ENCODE data around the gene CCDC88C.
A peak's percentile ranks its signal among the peaks of the same experiment; 100 is the strongest.
"Not testable (repeated sequence)": the region's sequence is repeated elsewhere in the genome, so short reads cannot be mapped to it uniquely, and the experiment has no call there.

The CCDC88C gene

GRCh38 chr14:91250912-91251311 is 166.7 kb downstream of the CCDC88C start:
- Histone ChIP-seq H3K4me3 (ENCODE audit: low read length in 2 of 2) (no peak overlapping the region), H3K27ac (ENCODE audit: low read depth in 2 of 2, low read length in 2 of 2) (peak overlapping the region in 1 of 2 donors; percentile 52), H3K27me3 (ENCODE audit: control insufficient read depth in 2 of 2, insufficient read depth in 2 of 2, low read length in 2 of 2) (peaks cover 0 to 3% of the 10 kb centered on the region in 2 donors), H3K36me3 (ENCODE audit: control insufficient read depth in 2 of 2, insufficient read depth in 2 of 2, low read length in 2 of 2) (no peaks in the 10 kb centered on the region), H3K4me1 (ENCODE audit: control insufficient read depth in 2 of 2, insufficient read depth in 2 of 2, low read length in 2 of 2) (peaks cover 15 to 18% of the 10 kb centered on the region in 2 donors), H3K9me3 (ENCODE audit: control insufficient read depth in 2 of 2, low read length in 2 of 2) (no peaks in the 10 kb centered on the region), H3K9ac (ENCODE audit: low read depth in 1 of 2, low read length in 2 of 2) (no peak overlapping the region)

GRCh38 chr14:91249841-91250616 is 167.6 kb downstream of the CCDC88C start:
- no peaks in the 10 kb centered on the region for H3K9me3 ChIP-seq (ENCODE audit: control insufficient read depth in 2 of 2, low read length in 2 of 2)
- peaks cover 15 to 18% of the 10 kb centered on the region in 2 donors for H3K4me1 ChIP-seq (ENCODE audit: control insufficient read depth in 2 of 2, insufficient read depth in 2 of 2, low read length in 2 of 2)
- H3K27ac ChIP-seq (ENCODE audit: low read depth in 2 of 2, low read length in 2 of 2) = peak overlapping the region in 1 of 2 donors; percentile 52
- H3K27me3 ChIP-seq (ENCODE audit: control insufficient read depth in 2 of 2, insufficient read depth in 2 of 2, low read length in 2 of 2) = peaks cover 0 to 3% of the 10 kb centered on the region in 2 donors
- no peaks in the 10 kb centered on the region for H3K36me3 ChIP-seq (ENCODE audit: control insufficient read depth in 2 of 2, insufficient read depth in 2 of 2, low read length in 2 of 2)
- H3K4me3 ChIP-seq (ENCODE audit: low read length in 2 of 2) = no peak overlapping the region
- H3K9ac ChIP-seq (ENCODE audit: low read depth in 1 of 2, low read length in 2 of 2) = no peak overlapping the region

- Histone ChIP-seq H3K4me3 (ENCODE audit: low read length in 2 of 2) (no peak overlapping the region), H3K27me3 (ENCODE audit: control insufficient read depth in 2 of 2, insufficient read depth in 2 of 2, low read length in 2 of 2) (no peaks in the 10 kb centered on the region), H3K4me1 (ENCODE audit: control insufficient read depth in 2 of 2, insufficient read depth in 2 of 2, low read length in 2 of 2) (peaks cover 11 to 14% of the 10 kb centered on the region in 2 donors), H3K27ac (ENCODE audit: low read depth in 2 of 2, low read length in 2 of 2) (peak overlapping the region; percentile 56 to 74), H3K9me3 (ENCODE audit: control insufficient read depth in 2 of 2, low read length in 2 of 2) (no peaks in the 10 kb centered on the region), H3K36me3 (ENCODE audit: control insufficient read depth in 2 of 2, insufficient read depth in 2 of 2, low read length in 2 of 2) (no peaks in the 10 kb centered on the region), H3K9ac (ENCODE audit: low read depth in 1 of 2, low read length in 2 of 2) (no peak overlapping the region)
Observed at GRCh38 chr14:91246051-91246852, 171.4 kb downstream of the CCDC88C start.

- not testable (repeated sequence) for H3K4me3 ChIP-seq (ENCODE audit: low read length in 2 of 2); H3K36me3 ChIP-seq (ENCODE audit: control insufficient read depth in 2 of 2, insufficient read depth in 2 of 2, low read length in 2 of 2); H3K27me3 ChIP-seq (ENCODE audit: control insufficient read depth in 2 of 2, insufficient read depth in 2 of 2, low read length in 2 of 2); H3K9me3 ChIP-seq (ENCODE audit: control insufficient read depth in 2 of 2, low read length in 2 of 2)
- Histone ChIP-seq H3K27ac (ENCODE audit: low read depth in 2 of 2, low read length in 2 of 2) (peak overlapping the region; percentile 49 to 77), H3K4me1 (ENCODE audit: control insufficient read depth in 2 of 2, insufficient read depth in 2 of 2, low read length in 2 of 2) (peaks cover 9 to 11% of the 10 kb centered on the region in 2 donors), H3K9ac (ENCODE audit: low read depth in 1 of 2, low read length in 2 of 2) (peak overlapping the region in 1 of 2 donors; percentile 29)
Observed at GRCh38 chr14:91245616-91246015, 172.0 kb downstream of the CCDC88C start.

DNA sequence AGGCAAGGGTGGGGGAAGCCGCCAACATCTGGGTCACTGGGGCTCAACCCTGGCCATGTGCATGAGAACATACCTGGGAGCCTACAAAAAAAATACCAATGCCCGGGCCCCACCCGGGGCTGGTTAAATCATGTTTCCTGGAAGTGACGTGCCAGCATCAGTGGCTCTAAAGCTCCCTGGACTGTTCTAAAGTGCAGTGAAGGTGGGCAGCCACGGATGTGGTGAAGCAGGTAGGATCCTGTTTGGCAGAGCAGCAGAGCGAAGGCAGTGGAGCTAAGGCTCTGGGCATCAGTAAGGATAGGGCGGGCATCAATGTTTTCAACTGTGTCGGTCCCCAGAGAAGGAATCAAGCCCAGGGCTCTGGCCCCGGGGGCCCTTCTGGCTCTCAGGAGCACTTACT is 172.6 kb downstream of the CCDC88C start:
- no peak overlapping the region for H3K9ac ChIP-seq (ENCODE audit: low read depth in 1 of 2, low read length in 2 of 2)

DNA sequence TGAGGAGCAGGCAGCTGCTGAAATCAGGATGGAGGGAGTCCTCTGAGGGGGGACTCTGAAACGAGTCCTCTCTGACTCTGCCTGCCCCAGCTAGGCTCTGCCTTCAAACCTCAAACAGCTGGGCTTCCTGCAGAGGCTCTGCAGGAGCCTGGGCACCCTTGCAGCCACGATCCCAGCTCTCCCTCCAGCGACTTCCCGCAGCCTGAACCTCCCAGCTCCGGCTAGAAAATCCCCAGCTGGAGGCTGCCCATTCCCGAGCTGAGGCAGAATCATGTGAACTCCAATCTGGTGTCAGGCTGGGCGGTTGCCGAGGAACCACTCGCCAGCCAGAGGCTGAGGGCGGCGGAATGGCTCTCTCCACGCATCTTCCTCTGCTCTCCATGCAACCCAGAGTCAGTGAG is 173.1 kb downstream of the CCDC88C start, which contains the start of gene GPR68:
Gene GPR68, minus strand, starts transcription at position 204 of the 401 bp plus-strand sequence. CDS start 9,654 bp downstream, outside the sequence.
- no peaks in the 10 kb centered on the region for H3K27me3 ChIP-seq (ENCODE audit: control insufficient read depth in 2 of 2, insufficient read depth in 2 of 2, low read length in 2 of 2)
- no peaks in the 10 kb centered on the region for H3K9me3 ChIP-seq (ENCODE audit: control insufficient read depth in 2 of 2, low read length in 2 of 2)
- peaks cover 7 to 9% of the 10 kb centered on the region in 2 donors for H3K4me1 ChIP-seq (ENCODE audit: control insufficient read depth in 2 of 2, insufficient read depth in 2 of 2, low read length in 2 of 2)
- peak within 1 kb of the TSS; percentile 49 to 77 for H3K27ac ChIP-seq (ENCODE audit: low read depth in 2 of 2, low read length in 2 of 2)
- H3K36me3 ChIP-seq (ENCODE audit: control insufficient read depth in 2 of 2, insufficient read depth in 2 of 2, low read length in 2 of 2) = no peaks in the 10 kb centered on the region
- H3K9ac ChIP-seq (ENCODE audit: low read depth in 1 of 2, low read length in 2 of 2) = peak within 1 kb of the TSS; percentile 29 to 56
- peak within 1 kb of the TSS; percentile 34 to 63 for H3K4me3 ChIP-seq (ENCODE audit: low read length in 2 of 2)

More for the DNA sequence above, 172.6 kb downstream of the CCDC88C start:
- Histone ChIP-seq H3K27me3 (ENCODE audit: control insufficient read depth in 2 of 2, insufficient read depth in 2 of 2, low read length in 2 of 2) (no peaks in the 10 kb centered on the region), H3K4me3 (ENCODE audit: low read length in 2 of 2) (peak overlapping the region in 1 of 2 donors; percentile 63), H3K9me3 (ENCODE audit: control insufficient read depth in 2 of 2, low read length in 2 of 2) (no peaks in the 10 kb centered on the region), H3K36me3 (ENCODE audit: control insufficient read depth in 2 of 2, insufficient read depth in 2 of 2, low read length in 2 of 2) (no peaks in the 10 kb centered on the region), H3K27ac (ENCODE audit: low read depth in 2 of 2, low read length in 2 of 2) (peak overlapping the region; percentile 49 to 77), H3K4me1 (ENCODE audit: control insufficient read depth in 2 of 2, insufficient read depth in 2 of 2, low read length in 2 of 2) (peaks cover 7 to 9% of the 10 kb centered on the region in 2 donors)

- Histone ChIP-seq H3K36me3 (ENCODE audit: control insufficient read depth in 2 of 2, insufficient read depth in 2 of 2, low read length in 2 of 2) (no peaks in the 10 kb centered on the region), H3K9ac (ENCODE audit: low read depth in 1 of 2, low read length in 2 of 2) (peak overlapping the region; percentile 11 to 63), H3K27ac (ENCODE audit: low read depth in 2 of 2, low read length in 2 of 2) (peak overlapping the region in 1 of 2 donors; percentile 56), H3K4me3 (ENCODE audit: low read length in 2 of 2) (peak overlapping the region; percentile 10 to 63), H3K27me3 (ENCODE audit: control insufficient read depth in 2 of 2, insufficient read depth in 2 of 2, low read length in 2 of 2) (no peaks in the 10 kb centered on the region), H3K4me1 (ENCODE audit: control insufficient read depth in 2 of 2, insufficient read depth in 2 of 2, low read length in 2 of 2) (peaks cover 7 to 9% of the 10 kb centered on the region in 2 donors), H3K9me3 (ENCODE audit: control insufficient read depth in 2 of 2, low read length in 2 of 2) (no peaks in the 10 kb centered on the region)
Observed at GRCh38 chr14:91243074-91243471, 174.5 kb downstream of the CCDC88C start.

GRCh38 chr14:91242635-91243034 is 175.0 kb downstream of the CCDC88C start:
- H3K9ac ChIP-seq (ENCODE audit: low read depth in 1 of 2, low read length in 2 of 2) = peak overlapping the region in 1 of 2 donors; percentile 56
- no peaks in the 10 kb centered on the region for H3K36me3 ChIP-seq (ENCODE audit: control insufficient read depth in 2 of 2, insufficient read depth in 2 of 2, low read length in 2 of 2)
- H3K4me3 ChIP-seq (ENCODE audit: low read length in 2 of 2) = peak overlapping the region in 1 of 2 donors; percentile 63
- H3K4me1 ChIP-seq (ENCODE audit: control insufficient read depth in 2 of 2, insufficient read depth in 2 of 2, low read length in 2 of 2) = peaks cover 7 to 9% of the 10 kb centered on the region in 2 donors
- H3K27me3 ChIP-seq (ENCODE audit: control insufficient read depth in 2 of 2, insufficient read depth in 2 of 2, low read length in 2 of 2) = no peaks in the 10 kb centered on the region
- H3K27ac ChIP-seq (ENCODE audit: low read depth in 2 of 2, low read length in 2 of 2) = peak overlapping the region in 1 of 2 donors; percentile 56
- no peaks in the 10 kb centered on the region for H3K9me3 ChIP-seq (ENCODE audit: control insufficient read depth in 2 of 2, low read length in 2 of 2)

- Histone ChIP-seq H3K27me3 (ENCODE audit: control insufficient read depth in 2 of 2, insufficient read depth in 2 of 2, low read length in 2 of 2) (no peaks in the 10 kb centered on the region), H3K4me1 (ENCODE audit: control insufficient read depth in 2 of 2, insufficient read depth in 2 of 2, low read length in 2 of 2) (peaks cover 7 to 9% of the 10 kb centered on the region in 2 donors), H3K9ac (ENCODE audit: low read depth in 1 of 2, low read length in 2 of 2) (peak overlapping the region; percentile 5 to 19), H3K36me3 (ENCODE audit: control insufficient read depth in 2 of 2, insufficient read depth in 2 of 2, low read length in 2 of 2) (no peaks in the 10 kb centered on the region), H3K4me3 (ENCODE audit: low read length in 2 of 2) (peak overlapping the region; percentile 9 to 63), H3K9me3 (ENCODE audit: control insufficient read depth in 2 of 2, low read length in 2 of 2) (no peaks in the 10 kb centered on the region), H3K27ac (ENCODE audit: low read depth in 2 of 2, low read length in 2 of 2) (peak overlapping the region in 1 of 2 donors; percentile 43)
Observed at GRCh38 chr14:91241863-91242262, 175.8 kb downstream of the CCDC88C start.

DNA sequence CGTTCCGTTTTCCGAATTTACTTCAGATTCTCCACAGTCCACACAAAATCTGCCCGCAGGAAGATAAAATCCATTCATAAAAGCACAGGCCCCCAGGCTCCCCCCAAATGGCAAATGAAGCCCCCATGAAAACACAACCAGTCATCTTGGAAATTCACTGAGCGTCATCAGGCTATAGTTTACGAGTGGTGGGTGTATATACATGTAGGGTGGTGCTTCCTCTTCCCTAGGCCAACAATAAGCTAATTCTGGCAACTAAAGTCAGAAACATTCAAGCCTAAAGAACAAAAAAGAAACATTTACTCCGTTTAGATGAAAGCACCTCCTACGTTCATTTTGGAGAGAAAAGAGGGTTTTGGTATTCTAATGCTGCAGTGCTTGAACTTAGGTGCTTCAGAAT is 179.0 kb downstream of the CCDC88C start:
- H3K27me3 ChIP-seq (ENCODE audit: control insufficient read depth in 2 of 2, insufficient read depth in 2 of 2, low read length in 2 of 2) = no peaks in the 10 kb centered on the region
- H3K27ac ChIP-seq (ENCODE audit: low read depth in 2 of 2, low read length in 2 of 2) = no peak overlapping the region
- no peaks in the 10 kb centered on the region for H3K36me3 ChIP-seq (ENCODE audit: control insufficient read depth in 2 of 2, insufficient read depth in 2 of 2, low read length in 2 of 2)
- no peak overlapping the region for H3K4me3 ChIP-seq (ENCODE audit: low read length in 2 of 2)
- peaks cover 3 to 6% of the 10 kb centered on the region in 2 donors for H3K4me1 ChIP-seq (ENCODE audit: control insufficient read depth in 2 of 2, insufficient read depth in 2 of 2, low read length in 2 of 2)
- H3K9me3 ChIP-seq (ENCODE audit: control insufficient read depth in 2 of 2, low read length in 2 of 2) = no peaks in the 10 kb centered on the region
- H3K9ac ChIP-seq (ENCODE audit: low read depth in 1 of 2, low read length in 2 of 2) = no peak overlapping the region
